HG03342 (cell line): ENCODE results near the gene SCYGR6.

Experiments used
- ATAC-seq: cut with Tn5 transposase; IDR thresholded peaks from one replicate; pipeline ENCODE4 v1.9.1; 2021; ENCODE audit warnings: mild to moderate bottlenecking, moderate library complexity; ENCODE audit not compliant: unreplicated experiment

SCYGR6 gene

GRCh38 chr2:227716501-227716900 lies 8.1 kb downstream of the SCYGR6 start:
- ATAC-seq: no peak

- ATAC-seq: no peak
Measured at GRCh38 chr2:227713291-227713690, 11.3 kb downstream of the SCYGR6 start.

- no peak for ATAC-seq
Measured at GRCh38 chr2:227710986-227711385, 13.6 kb downstream of the SCYGR6 start.

- ATAC-seq: no peak
Measured at GRCh38 chr2:227707390-227707789, 17.2 kb downstream of the SCYGR6 start.

- no peak for ATAC-seq
Measured at GRCh38 chr2:227706859-227707258, 17.7 kb downstream of the SCYGR6 start.

GRCh38 chr2:227703961-227704360 lies 20.6 kb downstream of the SCYGR6 start:
- ATAC-seq: no peak

- ATAC-seq: no peak
Measured at GRCh38 chr2:227703280-227703732, 21.3 kb downstream of the SCYGR6 start.

- ATAC-seq: no peak
Measured at GRCh38 chr2:227701556-227701955, 23.0 kb downstream of the SCYGR6 start.

- ATAC-seq: no peak
Measured at GRCh38 chr2:227696990-227697679, 27.4 kb downstream of the SCYGR6 start.

GRCh38 chr2:227687189-227687588 lies 37.4 kb downstream of the SCYGR6 start:
- ATAC-seq: no peak

- no peak for ATAC-seq
Measured at GRCh38 chr2:227684258-227684657, 40.3 kb downstream of the SCYGR6 start.

- no peak for ATAC-seq
Measured at GRCh38 chr2:227677928-227678327, 46.6 kb downstream of the SCYGR6 start.

GRCh38 chr2:227674485-227674884 lies 50.1 kb downstream of the SCYGR6 start:
- ATAC-seq: no peak
